Measurements from ENCODE around the gene LGALS9C. TPM values are rescaled to one million over a fixed set of nuclear protein-coding genes. Genes with fewer than 3 reads are reported as not detected.
"Not testable (repeated sequence)": the region's sequence is repeated elsewhere in the genome, so short reads cannot be mapped to it uniquely, and the experiment has no call there.

LGALS9C gene
- total and polyA plus RNA-seq, 2 of the 4 experiments (the other 2 are of a cell fraction), result not detected

DNA sequence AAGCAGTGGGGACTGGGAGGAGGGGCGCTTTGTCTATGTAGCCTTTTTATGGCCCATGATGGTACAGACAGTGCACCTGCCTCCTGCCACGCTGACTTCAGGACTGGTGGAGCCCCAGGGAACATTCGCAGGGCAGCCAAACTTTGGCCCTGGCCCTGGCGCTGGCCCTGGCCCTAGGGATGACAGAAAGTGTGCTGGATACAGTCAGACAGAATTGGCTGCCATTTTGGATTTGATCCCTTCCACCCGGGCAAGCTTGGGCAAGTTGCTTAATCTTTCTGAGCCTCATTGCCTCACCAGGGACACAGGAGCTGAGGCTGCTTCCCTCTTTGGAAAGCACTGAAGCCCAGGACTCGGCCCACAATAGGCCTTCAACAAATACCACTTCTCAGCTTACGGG is 13.4 kb downstream of the LGALS9C start:
- H3K23ac ChIP-seq (ENCODE audit: low read depth, low read length); H3K9me3 ChIP-seq (ENCODE audit: control insufficient read depth, insufficient read depth, low read length); H2AK9ac ChIP-seq (replicated peaks; ENCODE audit: low read depth, low read length, poor library complexity); H4K91ac ChIP-seq (ENCODE audit: insufficient read depth, low read depth, low read length); H3K4me2 ChIP-seq (ENCODE audit: low read depth, low read length); H3K14ac ChIP-seq (replicated peaks; ENCODE audit: low read depth, low read length); H3K4ac ChIP-seq (ENCODE audit: low read depth, low read length); H3K27me3 ChIP-seq (ENCODE audit: control insufficient read depth, insufficient read depth, low read length); H3K36me3 ChIP-seq (ENCODE audit: control insufficient read depth, insufficient read depth, low read length); in situ Hi-C loops (cut with MboI; ENCODE audit: low sequenced_read_pairs); H3K79me1 ChIP-seq (ENCODE audit: low read depth in 1 of 2, low read length in 2 of 2); H4K5ac ChIP-seq (ENCODE audit: low read depth, low read length); H2BK20ac ChIP-seq (ENCODE audit: low read depth, low read length); H2AK5ac ChIP-seq (ENCODE audit: low read depth, low read length); CTCF ChIA-PET; ATAC-seq (ENCODE audit: low read depth); BruUV-seq (replicated peaks); H3K4me1 ChIP-seq (ENCODE audit: control insufficient read depth, insufficient read depth, low read length); H4K20me1 ChIP-seq (ENCODE audit: insufficient read depth, low read length); H3K4me3 ChIP-seq (ENCODE audit: insufficient read depth, low read depth, low read length); H3K18ac ChIP-seq (ENCODE audit: low read depth, low read length); H3K9ac ChIP-seq (ENCODE audit: low read depth, low read length); H2AFZ ChIP-seq (replicated peaks; ENCODE audit: low read length, poor library complexity); H2BK5ac ChIP-seq (ENCODE audit: low read depth, low read length, poor library complexity, severe bottlenecking); H3K9me1 ChIP-seq (ENCODE audit: insufficient read depth, low read length); POLR2A ChIA-PET (ENCODE audit: unreplicated experiment); dilution Hi-C loops (cut with HindIII; ENCODE audit: low sequenced_read_pairs, unreplicated experiment); DNase-seq; H2BK15ac ChIP-seq (ENCODE audit: low read depth, low read length); H4K8ac ChIP-seq (ENCODE audit: low read depth in 2 of 2, low read length in 2 of 2); H3K56ac ChIP-seq (ENCODE audit: extremely low read depth, insufficient read depth, low read length); intact Hi-C loops (cut with micrococcal nuclease); H2BK120ac ChIP-seq (ENCODE audit: low read depth, low read length); H3K27ac ChIP-seq (ENCODE audit: insufficient read depth, low read length): not testable (repeated sequence)
- no CpG with 5 or more reads among the region's 7 CpGs for WGBS, 2 experiments (ENCODE audit: extremely low coverage in 2 of 2, insufficient read length in 1 of 2)

GRCh38 chr17:18492712-18493480 is 16.3 kb downstream of the LGALS9C start:
- whole genome bisulfite sequencing, 2 experiments (ENCODE audit: extremely low coverage in 2 of 2, insufficient read length in 1 of 2), result no CpG with 5 or more reads among the region's 23 CpGs
- H3K4ac ChIP-seq (ENCODE audit: low read depth, low read length); H2AFZ ChIP-seq (replicated peaks; ENCODE audit: low read length, poor library complexity); H2BK120ac ChIP-seq (ENCODE audit: low read depth, low read length); in situ Hi-C loops (cut with MboI; ENCODE audit: low sequenced_read_pairs); H4K8ac ChIP-seq (ENCODE audit: low read depth in 2 of 2, low read length in 2 of 2); H2BK5ac ChIP-seq (ENCODE audit: low read depth, low read length, poor library complexity, severe bottlenecking); H2AK9ac ChIP-seq (replicated peaks; ENCODE audit: low read depth, low read length, poor library complexity); H3K9me1 ChIP-seq (ENCODE audit: insufficient read depth, low read length); CTCF ChIA-PET; H3K79me1 ChIP-seq (ENCODE audit: low read depth in 1 of 2, low read length in 2 of 2); dilution Hi-C loops (cut with HindIII; ENCODE audit: low sequenced_read_pairs, unreplicated experiment); H3K18ac ChIP-seq (ENCODE audit: low read depth, low read length); BruUV-seq (replicated peaks); H2BK15ac ChIP-seq (ENCODE audit: low read depth, low read length); H3K4me3 ChIP-seq (ENCODE audit: insufficient read depth, low read depth, low read length); H3K36me3 ChIP-seq (ENCODE audit: control insufficient read depth, insufficient read depth, low read length); H3K56ac ChIP-seq (ENCODE audit: extremely low read depth, insufficient read depth, low read length); H3K14ac ChIP-seq (replicated peaks; ENCODE audit: low read depth, low read length); H3K9ac ChIP-seq (ENCODE audit: low read depth, low read length); intact Hi-C loops (cut with micrococcal nuclease); H3K4me1 ChIP-seq (ENCODE audit: control insufficient read depth, insufficient read depth, low read length); H2BK20ac ChIP-seq (ENCODE audit: low read depth, low read length); H4K5ac ChIP-seq (ENCODE audit: low read depth, low read length); H3K27ac ChIP-seq (ENCODE audit: insufficient read depth, low read length); H3K23ac ChIP-seq (ENCODE audit: low read depth, low read length); H2AK5ac ChIP-seq (ENCODE audit: low read depth, low read length); H3K9me3 ChIP-seq (ENCODE audit: control insufficient read depth, insufficient read depth, low read length); H4K20me1 ChIP-seq (ENCODE audit: insufficient read depth, low read length); H4K91ac ChIP-seq (ENCODE audit: insufficient read depth, low read depth, low read length); H3K27me3 ChIP-seq (ENCODE audit: control insufficient read depth, insufficient read depth, low read length); POLR2A ChIA-PET (ENCODE audit: unreplicated experiment); H3K4me2 ChIP-seq (ENCODE audit: low read depth, low read length): not testable (repeated sequence)
- DNase-seq (peak; percentile 0), ATAC-seq (ENCODE audit: low read depth) (peak; percentile 35; the same call in 1 of the 2 replicates)

All from IMR-90 (cell line).